IMR-90 (cell line): ENCODE data around the gene SASH1. TPM values are rescaled to one million over a fixed set of nuclear protein-coding genes. Genes with fewer than 3 reads are reported as not detected.
A peak's percentile ranks its signal among the peaks of the same experiment; 100 is the strongest.

Experiments used
- ATAC-seq: fragments of 200-7000 bp; cut with Tn5 transposase; 2 replicates; pipeline ENCODE4 v1.9.1; 2020; ENCODE audit warnings: low read depth, mild to moderate bottlenecking, moderate library complexity
- BruUV-seq: library from RNA; stranded (reverse); fragments of 400-500 nt; replicated peaks from 2 replicates; lab custom pipeline; 2021; lab: Mats Ljungman, UMichigan
- CTCF ChIA-PET: fragments of 300-600 bp; formaldehyde crosslinking; extraction: SDS; loops from one replicate; lab custom pipeline; 2021; ENCODE audit warnings: antibody characterized with exemption; lab: Yijun Ruan, JAX
- POLR2A ChIA-PET: fragments of 300-600 bp; sonication (Branson Sonifier 250); formaldehyde crosslinking; loops from one replicate; lab custom pipeline; 2022; ENCODE audit warnings: antibody characterized with exemption; ENCODE audit not compliant: unreplicated experiment; lab: Charles Lee
- DNase-seq: peaks from one replicate; pipeline ENCODE4 v3.0.0; 2013
- H2AFZ ChIP-seq: replicated peaks from 2 replicates; pipeline ENCODE3; 2013; ENCODE audit warnings: low read length, mild to moderate bottlenecking; ENCODE audit not compliant: poor library complexity
- H2AK5ac ChIP-seq: 2 replicates; pipeline ENCODE4 v1.6.1; 2013; ENCODE audit warnings: low read depth, low read length, inconsistent platforms
- H2AK9ac ChIP-seq: replicated peaks from 2 replicates; pipeline ENCODE3; 2013; ENCODE audit warnings: mild to moderate bottlenecking, low read depth, low read length, moderate library complexity; ENCODE audit not compliant: poor library complexity
- H2BK120ac ChIP-seq: 2 replicates; pipeline ENCODE4 v1.6.1; 2013; ENCODE audit warnings: low read depth, low read length, inconsistent platforms
- H2BK15ac ChIP-seq: 3 replicates; pipeline ENCODE4 v1.6.1; 2013; ENCODE audit warnings: low read depth, low read length, inconsistent platforms
- H2BK20ac ChIP-seq: 2 replicates; pipeline ENCODE4 v1.6.1; 2013; ENCODE audit warnings: low read depth, mild to moderate bottlenecking, inconsistent platforms, low read length, moderate library complexity
- H2BK5ac ChIP-seq: 2 replicates; pipeline ENCODE4 v1.6.1; 2013; ENCODE audit warnings: mild to moderate bottlenecking, low read depth, low read length, inconsistent platforms; ENCODE audit not compliant: poor library complexity, severe bottlenecking
- H3K14ac ChIP-seq: replicated peaks from 2 replicates; pipeline ENCODE4 v1.6.1; 2013; ENCODE audit warnings: low read depth, low read length, inconsistent platforms
- H3K18ac ChIP-seq: 2 replicates; pipeline ENCODE4 v1.6.1; 2013; ENCODE audit warnings: low read depth, low read length, control low read depth
- H3K23ac ChIP-seq: 2 replicates; pipeline ENCODE4 v1.6.1; 2013; ENCODE audit warnings: low read depth, low read length, inconsistent platforms
- H3K27ac ChIP-seq: 2 replicates; pipeline ENCODE4 v1.5.1; 2013; ENCODE audit warnings: mild to moderate bottlenecking, control low read depth, low read length; ENCODE audit not compliant: insufficient read depth
- H3K27me3 ChIP-seq: 2 replicates; pipeline ENCODE4 v1.6.1; 2013; ENCODE audit warnings: low read length; ENCODE audit not compliant: control insufficient read depth, insufficient read depth
- H3K36me3 ChIP-seq: 2 replicates; pipeline ENCODE4 v1.6.1; 2013; ENCODE audit warnings: low read length, mixed read lengths; ENCODE audit not compliant: control insufficient read depth, insufficient read depth
- H3K4ac ChIP-seq: 2 replicates; pipeline ENCODE4 v1.6.1; 2013; ENCODE audit warnings: low read depth, low read length, inconsistent platforms
- H3K4me1 ChIP-seq: 2 replicates; pipeline ENCODE4 v1.6.1; 2013; ENCODE audit warnings: low read length, mixed read lengths; ENCODE audit not compliant: control insufficient read depth, insufficient read depth
- H3K4me2 ChIP-seq: 2 replicates; pipeline ENCODE4 v1.6.1; 2013; ENCODE audit warnings: low read depth, mild to moderate bottlenecking, control low read depth, low read length, moderate library complexity
- H3K4me3 ChIP-seq: 2 replicates; pipeline ENCODE4 v1.5.1; 2013; ENCODE audit warnings: low read depth, mild to moderate bottlenecking, control low read depth, low read length, moderate library complexity; ENCODE audit not compliant: insufficient read depth
- H3K56ac ChIP-seq: 2 replicates; pipeline ENCODE4 v1.6.1; 2013; ENCODE audit warnings: low read length, inconsistent platforms; ENCODE audit not compliant: insufficient read depth; ENCODE audit errors: extremely low read depth
- H3K79me1 ChIP-seq, 2 experiments: 2 replicates each; pipeline ENCODE4 v1.6.1; 2013; ENCODE audit warnings: low read length in 2 of 2, inconsistent platforms in 1 of 2, low read depth in 1 of 2
- H3K9ac ChIP-seq: 2 replicates; pipeline ENCODE4 v1.6.1; 2013; ENCODE audit warnings: low read depth, low read length, control low read depth
- H3K9me1 ChIP-seq: 2 replicates; pipeline ENCODE4 v1.6.1; 2013; ENCODE audit warnings: low read length, inconsistent platforms; ENCODE audit not compliant: insufficient read depth
- H3K9me3 ChIP-seq: 2 replicates; pipeline ENCODE4 v1.6.1; 2013; ENCODE audit warnings: low read length; ENCODE audit not compliant: control insufficient read depth, insufficient read depth
- H4K20me1 ChIP-seq: 2 replicates; pipeline ENCODE4 v1.6.1; 2013; ENCODE audit warnings: low read length, inconsistent platforms; ENCODE audit not compliant: insufficient read depth
- H4K5ac ChIP-seq: 2 replicates; pipeline ENCODE4 v1.6.1; 2013; ENCODE audit warnings: mild to moderate bottlenecking, low read depth, low read length, control low read depth
- H4K8ac ChIP-seq, 2 experiments: 2 replicates each; pipeline ENCODE4 v1.6.1; 2013; ENCODE audit warnings: low read depth in 2 of 2, low read length in 2 of 2, control low read depth in 1 of 2, inconsistent platforms in 1 of 2
- H4K91ac ChIP-seq: 2 replicates; pipeline ENCODE4 v1.6.1; 2013; ENCODE audit warnings: low read depth, low read length, inconsistent platforms; ENCODE audit not compliant: insufficient read depth
- BHLHE40 ChIP-seq: fragments of 150-350 bp; IDR thresholded peaks from 2 replicates; pipeline ENCODE4 v1.6.1; 2016; ENCODE audit warnings: mild to moderate bottlenecking, low read depth, low read length
- MAFK ChIP-seq: IDR thresholded peaks from 2 replicates; pipeline ENCODE4 v1.6.1; 2012; ENCODE audit warnings: low read depth, low read length, improper control_type of control experiment
- RAD21 ChIP-seq: IDR thresholded peaks from 2 replicates; pipeline ENCODE4 v1.6.1; 2012; ENCODE audit warnings: low read length, improper control_type of control experiment
- RCOR1 ChIP-seq: IDR thresholded peaks from 2 replicates; pipeline ENCODE4 v1.6.1; 2012; ENCODE audit warnings: mild to moderate bottlenecking, low read length, improper control_type of control experiment; ENCODE audit not compliant: insufficient replicate concordance
- WGBS, 2 experiments: methylation state at CpG; one replicate each; pipeline versions ENCODE4 v1.1.5 to v1.1.7; 2013; ENCODE audit warnings: missing lambda C conversion rate in 2 of 2; ENCODE audit not compliant: insufficient read length in 1 of 2; ENCODE audit errors: extremely low coverage in 2 of 2; 5-methylcytosine and 5-hydroxymethylcytosine counted together
- dilution Hi-C: fragments of 300-500 bp; cut with HindIII; formaldehyde crosslinking; loops from one replicate; pipeline ENCODE4 v1.14.3; 2018; ENCODE audit warnings: low sequenced_read_pairs; ENCODE audit not compliant: unreplicated experiment
- in situ Hi-C: fragments of 300-500 bp; cut with MboI; formaldehyde crosslinking; loops from 3 replicates; pipeline ENCODE4 v1.14.3; 2019; ENCODE audit warnings: low sequenced_read_pairs, inconsistent platforms, mixed read lengths
- intact Hi-C: fragments of 100-400 bp; cut with micrococcal nuclease; formaldehyde crosslinking; loops from 2 replicates; pipeline ENCODE4 v1.10.0; 2022
- polyA plus RNA-seq, 3 experiments: library from polyadenylated mRNA; depleted of rRNA; stranded (reverse); fragments of >200 nt; gene quantifications; 2 replicates each; pipeline ENCODE4 v1.2.3, GENCODE V29; 2012; ENCODE audit warnings: low replicate concordance in 1 of 3
- total RNA-seq: library from RNA; depleted of rRNA; stranded (reverse); fragments of >200 nt; gene quantifications from 2 replicates; pipeline ENCODE4 v1.2.3, GENCODE V29; 2012

Gene SASH1
- total and polyA plus RNA-seq, 2 of the 4 experiments (the other 2 are of a cell fraction): 11.6 to 16.5 TPM

GRCh38 chr6:148460876-148461646 is 118.4 kb downstream of the SASH1 start (continued):
- TF ChIP-seq RAD21 (no peak), MAFK (no peak)

- peak overlapping the region; percentile 36; the same call in 1 of the 2 replicates for H3K9ac ChIP-seq
- CTCF ChIA-PET: interaction anchor here (0.7 to 1.0 kb wide), 4 partner anchors 66 to 941 kb away, joined by 3 to 4 read pairs (median 4); no protein-coding TSS in a partner anchor
- peak overlapping the region; percentile 21 to 39; a peak in 3 of 4 replicates for H4K8ac ChIP-seq
- H2BK20ac ChIP-seq: peak overlapping the region; percentile 88
- H2BK5ac ChIP-seq: peak overlapping the region; percentile 87
- intact Hi-C loops (loop anchor here (1.0 to 5.0 kb wide), 3 partner anchors 55 to 195 kb away; no protein-coding TSS in a partner anchor), dilution Hi-C loops (no loop called here), in situ Hi-C loops (loop anchor here (10.0 kb wide), 1 partner anchor 957 kb away; the partner anchor contains the start of gene SAMD5)
- 0 out of 2 replicates have a peak overlapping the region, but pooled peaks have one; percentile 45 for H2AK5ac ChIP-seq
- H3K56ac ChIP-seq: peak overlapping the region; percentile 27; the same call in 1 of the 2 replicates
- H2BK15ac ChIP-seq: no peak overlapping the region; the same call in 2 of the 3 replicates
- H3K4me3 ChIP-seq: no peak overlapping the region
- POLR2A ChIA-PET: no interaction called here
- ATAC-seq (peak; percentile 71), DNase-seq (peak; percentile 82)
- H3K36me3 ChIP-seq: no peaks in the 10 kb centered on the region
- H4K91ac ChIP-seq: peak overlapping the region; percentile 65
- H3K4ac ChIP-seq: peak overlapping the region; percentile 44
- peak overlapping the region; percentile 48 for H3K18ac ChIP-seq
- TF ChIP-seq BHLHE40: 0 out of 2 replicates have a peak, but pooled peaks have one; percentile 11
- TF ChIP-seq RCOR1: no peak
- peak overlapping the region; percentile 70 for H4K5ac ChIP-seq
- peak overlapping the region; percentile 78; the same call in 1 of the 2 replicates for H3K23ac ChIP-seq
- H3K79me1 ChIP-seq: peaks cover 12 to 68% of the 10 kb centered on the region in 2 experiments
- peak overlapping the region; percentile 86 for H3K27ac ChIP-seq
- peaks cover 16% of the 10 kb centered on the region for H3K9me1 ChIP-seq
- H2AK9ac ChIP-seq: no peak overlapping the region
- H3K14ac ChIP-seq: peak overlapping the region; percentile 80
- 0% methylated on average over 1 of the region's 2 CpGs; no CpG with 5 or more reads in 1 of the 2 experiments for WGBS, 2 experiments
- H4K20me1 ChIP-seq: no peaks in the 10 kb centered on the region
- H3K4me2 ChIP-seq: peak overlapping the region; percentile 78
- no TSS peak for BruUV-seq
- no peaks in the 10 kb centered on the region for H3K27me3 ChIP-seq
- H3K9me3 ChIP-seq: no peaks in the 10 kb centered on the region
- no peak overlapping the region for H2AFZ ChIP-seq
- H3K4me1 ChIP-seq: peaks cover 19% of the 10 kb centered on the region
- peak overlapping the region; percentile 84 for H2BK120ac ChIP-seq
Observed at GRCh38 chr6:148461986-148462577, 119.4 kb downstream of the SASH1 start.
